SU-DHL-6 (cell line): ENCODE results near the gene ALDOA.

Source experiments
- CTCF ChIP-seq: fragments of 200-600 bp; sonication (generic); IDR thresholded peaks from one replicate; pipeline ENCODE4 v1.5.1; 2017; ENCODE audit warnings: antibody characterized with exemption, mild to moderate bottlenecking, low read length, moderate library complexity; ENCODE audit not compliant: insufficient read depth, poor library complexity, severe bottlenecking
- EZH2phosphoT487 ChIP-seq: fragments of 200-600 bp; sonication (generic), shearing (Covaris generic); conservative IDR thresholded peaks from 2 replicates; pipeline ENCODE4 v1.6.1; 2018; ENCODE audit warnings: mild to moderate bottlenecking, antibody characterized with exemption, low read length, moderate library complexity, mixed read lengths

GRCh38 chr16:30094541-30095165, 29.1 kb downstream of the ALDOA start:
- no peak for TF ChIP-seq CTCF
- no peak for TF ChIP-seq EZH2phosphoT487
